Endothelial cell of umbilical vein (primary cell): ENCODE measurements around the gene MRPL24.

ENCODE experiments used
- CTCF ChIP-seq, 2 donors: IDR thresholded peaks; 1 replicate in 1 of 2; 2 replicates in 1 of 2; pipeline ENCODE4 v1.5.1; 2011; ENCODE audit warnings: low read length in 2 of 2, mild to moderate bottlenecking in 2 of 2, moderate library complexity in 2 of 2, control low read depth in 1 of 2, inconsistent platforms in 1 of 2, low read depth in 1 of 2; ENCODE audit not compliant: insufficient read depth in 1 of 2; ENCODE audit errors: extremely low read depth in 1 of 2
- EZH2 ChIP-seq: IDR thresholded peaks from 2 replicates; pipeline ENCODE4 v1.6.1; 2012; ENCODE audit warnings: borderline replicate concordance, low read depth, mild to moderate bottlenecking, moderate library complexity, low read length, inconsistent platforms; ENCODE audit not compliant: severe bottlenecking
- FOS ChIP-seq: IDR thresholded peaks from 2 replicates; pipeline ENCODE4 v1.6.1; 2011; ENCODE audit warnings: mild to moderate bottlenecking, low read length, moderate library complexity, borderline replicate concordance; ENCODE audit not compliant: insufficient read depth
- GATA2 ChIP-seq: IDR thresholded peaks from 2 replicates; pipeline ENCODE4 v1.7.0; 2011; ENCODE audit warnings: low read depth, mild to moderate bottlenecking, moderate library complexity, mixed read lengths, low read length; ENCODE audit not compliant: insufficient read length, insufficient read depth
- JUN ChIP-seq: IDR thresholded peaks from 2 replicates; pipeline ENCODE4 v1.6.1; 2011; ENCODE audit warnings: borderline replicate concordance, low read depth; ENCODE audit not compliant: insufficient read length, insufficient read depth
- MAX ChIP-seq: IDR thresholded peaks from 2 replicates; pipeline ENCODE4 v1.6.1; 2011; ENCODE audit not compliant: insufficient read depth, insufficient read length
- MYC ChIP-seq: IDR thresholded peaks from one replicate; pipeline ENCODE4 v1.6.1; 2011; ENCODE audit warnings: mild to moderate bottlenecking, low read depth, low read length
- POLR2A ChIP-seq: IDR thresholded peaks from 2 replicates; pipeline ENCODE4 v1.6.1; 2012; ENCODE audit warnings: low read depth, mild to moderate bottlenecking, control low read depth, low read length
- POLR2AphosphoS5 ChIP-seq: IDR thresholded peaks from 2 replicates; pipeline ENCODE4 v1.6.1; 2012; ENCODE audit warnings: low read depth, mild to moderate bottlenecking, control low read depth, low read length, moderate library complexity; ENCODE audit not compliant: insufficient read depth

DNA sequence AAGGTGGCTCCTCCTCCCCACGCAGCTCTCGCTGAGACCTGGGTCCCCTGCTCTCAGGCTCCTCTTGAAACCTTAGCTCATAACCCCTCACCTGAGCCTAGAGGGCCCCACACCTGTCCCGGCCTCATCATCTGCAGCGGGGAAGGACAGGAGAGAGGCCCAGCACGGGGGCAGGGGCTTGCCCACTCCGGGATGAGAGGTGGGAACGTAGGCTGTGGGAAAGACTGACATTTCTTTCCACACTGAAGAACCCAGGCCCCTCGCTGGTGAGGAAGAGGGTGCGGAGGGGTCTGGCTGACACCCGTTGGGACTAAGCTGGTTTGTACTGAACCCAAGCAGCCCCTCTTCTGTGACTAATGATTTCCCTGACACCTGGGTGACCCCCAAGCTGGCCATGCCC, 49.7 kb downstream of the MRPL24 start:
- TF ChIP-seq POLR2AphosphoS5 (no peak), CTCF (IDR thresholded peaks at IDR 0.05; ENCODE audit: extremely low read depth in 1 of 2, insufficient read depth in 1 of 2, low read depth in 1 of 2, low read length in 2 of 2) (no peak), POLR2A (no peak), MAX (no peak), EZH2 (no peak), FOS (no peak), JUN (no peak), MYC (no peak), GATA2 (no peak)
